ENCODE data around the gene ATF7IP2. TPM values are rescaled to one million over a fixed set of nuclear protein-coding genes. Genes with fewer than 3 reads are reported as not detected.

Gene ATF7IP2
- total and polyA plus RNA-seq, 3 donors from 2014 or later, result 110 to 293 (median 227) TPM

GRCh38 chr16:10519297-10519696 is 133.4 kb downstream of the ATF7IP2 start:
- intact Hi-C loops (cut with DNase I; ENCODE audit: low total_unique reads), result loop anchor here (5.0 kb wide), 1 partner anchor 403 kb away; no protein-coding TSS in a partner anchor

GRCh38 chr16:10519929-10520868 is 134.3 kb downstream of the ATF7IP2 start:
- no peaks in the 10 kb centered on the region for H3K4me1 ChIP-seq
- no peaks in the 10 kb centered on the region for H3K9me3 ChIP-seq
- no peak overlapping the region for H3K27ac ChIP-seq
- WGBS, 2 donors, result 77 to 79% methylated on average over 8 to 10 of the region's 10 CpGs
- intact Hi-C loops (cut with DNase I; ENCODE audit: low total_unique reads), result loop anchor here (5.0 kb wide), 1 partner anchor 402 kb away; no protein-coding TSS in a partner anchor
- no peaks in the 10 kb centered on the region for H3K36me3 ChIP-seq (ENCODE audit: low read depth, missing control alignments)
- no peak overlapping the region for H3K4me3 ChIP-seq
- no peaks in the 10 kb centered on the region for H3K27me3 ChIP-seq
- TF ChIP-seq POLR2A (IDR thresholded peaks at IDR 0.05) (no peak), CTCF (IDR thresholded peaks at IDR 0.05) (no peak)
- DNase-seq, result no peak

More at GRCh38 chr16:10519297-10519696, 133.4 kb downstream of the ATF7IP2 start:
- no peaks in the 10 kb centered on the region for H3K9me3 ChIP-seq
- no peaks in the 10 kb centered on the region for H3K36me3 ChIP-seq (ENCODE audit: low read depth, missing control alignments)
- WGBS, 2 donors, result 29% methylated on average over 1 of the region's 1 CpG; no CpG with 5 or more reads in 1 of the 2 donors
- no peak overlapping the region for H3K27ac ChIP-seq
- H3K4me3 ChIP-seq, result no peak overlapping the region
- no peaks in the 10 kb centered on the region for H3K27me3 ChIP-seq
- DNase-seq, result no peak
- H3K4me1 ChIP-seq, result peaks cover 3% of the 10 kb centered on the region
- no peak for TF ChIP-seq POLR2A (IDR thresholded peaks at IDR 0.05)
- TF ChIP-seq CTCF (IDR thresholded peaks at IDR 0.05), result no peak

GRCh38 chr16:10520869-10521578 is 135.2 kb downstream of the ATF7IP2 start:
- Histone ChIP-seq H3K27me3 (no peaks in the 10 kb centered on the region), H3K4me1 (no peaks in the 10 kb centered on the region), H3K9me3 (no peaks in the 10 kb centered on the region), H3K27ac (no peak overlapping the region), H3K4me3 (no peak overlapping the region), H3K36me3 (ENCODE audit: low read depth, missing control alignments) (no peaks in the 10 kb centered on the region)
- WGBS, 2 donors, result 75 to 76% methylated on average over 7 of the region's 7 CpGs
- intact Hi-C loops (cut with DNase I; ENCODE audit: low total_unique reads), result no loop called here
- TF ChIP-seq POLR2A (IDR thresholded peaks at IDR 0.05), result no peak
- no peak for TF ChIP-seq CTCF (IDR thresholded peaks at IDR 0.05)
- DNase-seq, result no peak

- peak; percentile 78 for DNase-seq
- no peak overlapping the region for H3K27ac ChIP-seq
- no peak for TF ChIP-seq POLR2A (IDR thresholded peaks at IDR 0.05)
- peak; percentile 82 to 94 (median 87) for TF ChIP-seq CTCF (IDR thresholded peaks at IDR 0.05)
- no peaks in the 10 kb centered on the region for H3K4me1 ChIP-seq
- intact Hi-C loops (cut with DNase I; ENCODE audit: low total_unique reads), result no loop called here
- H3K9me3 ChIP-seq, result no peaks in the 10 kb centered on the region
- WGBS, 2 donors, result 42 to 46% methylated on average over 9 of the region's 9 CpGs
- H3K4me3 ChIP-seq, result no peak overlapping the region
- H3K36me3 ChIP-seq (ENCODE audit: low read depth, missing control alignments), result no peaks in the 10 kb centered on the region
- no peaks in the 10 kb centered on the region for H3K27me3 ChIP-seq
Observed at GRCh38 chr16:10521681-10522274, 135.9 kb downstream of the ATF7IP2 start.

Measured in testis (tissue), 3 donors.